AG08396 (cell line): ENCODE measurements around the gene PIMREG.
A peak's percentile ranks its signal among the peaks of the same experiment; 100 is the strongest.

Source experiments
- DNase-seq: peaks from one replicate; pipeline ENCODE4 v3.0.0; 2012; ENCODE audit warnings: low spot score, mixed read lengths

Gene PIMREG

GRCh38 chr17:6437956-6438355 is 6.3 kb upstream of the PIMREG start:
- no peak for DNase-seq

GRCh38 chr17:6439951-6440350 is 4.3 kb upstream of the PIMREG start:
- DNase-seq, result no peak

- DNase-seq, result no peak
These were observed 1.5 kb upstream of the PIMREG start for GRCh38 chr17:6442775-6443174.

GRCh38 chr17:6444571-6445335 is 498 bp downstream of the PIMREG start:
- DNase-seq, result no peak

GRCh38 chr17:6446516-6447100 is 2.4 kb downstream of the PIMREG start:
- no peak for DNase-seq

- DNase-seq, result no peak
These were observed 4.2 kb downstream of the PIMREG start for GRCh38 chr17:6448473-6448872.

- DNase-seq, result no peak
These were observed 5.1 kb downstream of the PIMREG start for GRCh38 chr17:6449307-6449706.

- DNase-seq, result no peak
These were observed 6.9 kb downstream of the PIMREG start for GRCh38 chr17:6450926-6451832.

- DNase-seq, result no peak
These were observed 8.4 kb downstream of the PIMREG start for GRCh38 chr17:6452471-6453266.

GRCh38 chr17:6453279-6454024 is 9.2 kb downstream of the PIMREG start:
- DNase-seq, result no peak

GRCh38 chr17:6454495-6455320 is 10.5 kb downstream of the PIMREG start:
- no peak for DNase-seq

- peak; percentile 58 for DNase-seq
These were observed 11.1 kb downstream of the PIMREG start for GRCh38 chr17:6455321-6455705.

GRCh38 chr17:6456321-6456720 is 12.1 kb downstream of the PIMREG start:
- DNase-seq, result no peak

GRCh38 chr17:6456914-6457687 is 12.8 kb downstream of the PIMREG start:
- DNase-seq, result peak; percentile 91

GRCh38 chr17:6457688-6458459 is 13.6 kb downstream of the PIMREG start:
- no peak for DNase-seq

- DNase-seq, result no peak
These were observed 14.2 kb downstream of the PIMREG start for GRCh38 chr17:6458460-6458950.

GRCh38 chr17:6460531-6461161 is 16.4 kb downstream of the PIMREG start:
- DNase-seq, result no peak

- no peak for DNase-seq
These were observed 17.0 kb downstream of the PIMREG start for GRCh38 chr17:6461246-6461645.
